Neural cell (in vitro differentiated cells): ENCODE data around the gene DHX15. TPM values are rescaled to one million over a fixed set of nuclear protein-coding genes. Genes with fewer than 3 reads are reported as not detected.

Experiments used
- H2AFZ ChIP-seq: fragments of 200-600, 300-800 bp; sonication (generic), shearing (Covaris generic); 2 replicates; pipeline ENCODE4 v1.6.0; 2014; ENCODE audit warnings: low read depth, mild to moderate bottlenecking, antibody characterized with exemption, low read length, moderate library complexity
- H3F3A ChIP-seq: fragments of 200-600 bp; shearing (Covaris generic); 2 replicates; pipeline ENCODE4 v1.6.1; 2016; ENCODE audit warnings: mild to moderate bottlenecking, moderate library complexity, mixed read lengths, antibody characterized with exemption, low read length; ENCODE audit not compliant: insufficient read depth, poor library complexity, severe bottlenecking
- H3K27ac ChIP-seq: fragments of 200-600, 300-800 bp; sonication (generic), shearing (Covaris generic); 2 replicates; pipeline ENCODE4 v1.5.1; 2014; ENCODE audit warnings: mild to moderate bottlenecking, low read length, moderate library complexity
- H3K27me3 ChIP-seq: fragments of 300-800, 200-600 bp; sonication (generic), shearing (Covaris generic); 2 replicates; pipeline ENCODE4 v1.6.0; 2014; ENCODE audit warnings: mild to moderate bottlenecking, low read depth, low read length, moderate library complexity; ENCODE audit not compliant: insufficient read depth
- H3K36me3 ChIP-seq: fragments of 300-800, 200-600 bp; sonication (generic), shearing (Covaris generic); 2 replicates; pipeline ENCODE4 v1.5.1; 2014; ENCODE audit warnings: mild to moderate bottlenecking, antibody characterized with exemption, low read length, moderate library complexity; ENCODE audit not compliant: insufficient read depth
- H3K4me2 ChIP-seq: fragments of 300-800, 200-600 bp; sonication (generic), shearing (Covaris generic); 2 replicates; pipeline ENCODE4 v1.6.0; 2014; ENCODE audit warnings: mild to moderate bottlenecking, low read length
- H3K4me3 ChIP-seq: fragments of 300-800, 200-600 bp; sonication (generic), shearing (Covaris generic); 2 replicates; pipeline ENCODE4 v1.5.1; 2014; ENCODE audit warnings: mild to moderate bottlenecking, low read length, moderate library complexity
- H3K79me2 ChIP-seq: fragments of 200-600 bp; shearing (Covaris generic); replicated peaks from 2 replicates; pipeline ENCODE4 v1.6.0; 2014; ENCODE audit warnings: mild to moderate bottlenecking, low read length, moderate library complexity; ENCODE audit not compliant: insufficient read depth
- H3K9ac ChIP-seq: fragments of 300-800, 200-600 bp; sonication (generic), shearing (Covaris generic); 2 replicates; pipeline ENCODE4 v1.6.1; 2016; ENCODE audit warnings: mild to moderate bottlenecking, low read length, mixed read lengths
- H3K9me2 ChIP-seq: fragments of 200-600 bp; shearing (Covaris generic); 2 replicates; pipeline ENCODE4 v1.6.1; 2016; ENCODE audit warnings: mild to moderate bottlenecking, low read length, mixed read lengths; ENCODE audit not compliant: insufficient read depth
- H3K9me3 ChIP-seq: fragments of 200-600, 300-800 bp; sonication (generic), shearing (Covaris generic); 2 replicates; pipeline ENCODE4 v1.6.1; 2016; ENCODE audit warnings: mild to moderate bottlenecking, mixed run types, low read length, moderate library complexity, mixed read lengths
- H4K20me1 ChIP-seq: fragments of 200-600 bp; shearing (Covaris generic); 2 replicates; pipeline ENCODE4 v1.6.1; 2016; ENCODE audit warnings: mild to moderate bottlenecking, mixed run types; ENCODE audit not compliant: insufficient read depth
- CTCF ChIP-seq: fragments of 450-650 bp; IDR thresholded peaks from 2 replicates; pipeline ENCODE4 v1.5.1; 2014; ENCODE audit warnings: antibody characterized with exemption, mild to moderate bottlenecking, moderate library complexity; ENCODE audit not compliant: poor library complexity, severe bottlenecking
- EP300 ChIP-seq: fragments of 450-650 bp; conservative IDR thresholded peaks from 2 replicates; pipeline ENCODE4 v1.6.1; 2014; ENCODE audit warnings: antibody characterized with exemption, mild to moderate bottlenecking, moderate library complexity; ENCODE audit not compliant: poor library complexity, severe bottlenecking
- EZH2 ChIP-seq: fragments of 200-600, 300-800 bp; shearing (Covaris generic), sonication (generic); IDR thresholded peaks from 2 replicates; pipeline ENCODE4 v1.6.1; 2014; ENCODE audit warnings: antibody characterized with exemption, low read length, borderline replicate concordance, mild to moderate bottlenecking; ENCODE audit not compliant: insufficient read depth, poor library complexity, severe bottlenecking
- MXI1 ChIP-seq: fragments of 450-650 bp; conservative IDR thresholded peaks from 2 replicates; pipeline ENCODE4 v1.6.1; 2014; ENCODE audit warnings: antibody characterized with exemption, mild to moderate bottlenecking; ENCODE audit not compliant: poor library complexity, severe bottlenecking
- POLR2AphosphoS5 ChIP-seq: IDR thresholded peaks from 2 replicates; pipeline ENCODE4 v1.6.1; 2012
- RAD21 ChIP-seq: fragments of 450-650 bp; conservative IDR thresholded peaks from 2 replicates; pipeline ENCODE4 v1.6.1; 2014; ENCODE audit warnings: antibody characterized with exemption, mild to moderate bottlenecking, moderate library complexity
- REST ChIP-seq: IDR thresholded peaks from 2 replicates; pipeline ENCODE4 v1.6.1; 2012; ENCODE audit warnings: borderline replicate concordance
- SMC3 ChIP-seq: fragments of 450-650 bp; conservative IDR thresholded peaks from 2 replicates; pipeline ENCODE4 v1.6.1; 2014; ENCODE audit warnings: antibody characterized with exemption, mild to moderate bottlenecking, moderate library complexity; ENCODE audit not compliant: poor library complexity
- TAF1 ChIP-seq: IDR thresholded peaks from 2 replicates; pipeline ENCODE4 v1.6.1; 2012; ENCODE audit warnings: low read depth
- polyA plus RNA-seq: library from polyadenylated mRNA; depleted of rRNA; stranded (reverse); fragments of >200 nt; gene quantifications from 2 replicates; pipeline ENCODE4 v1.2.3, GENCODE V29; 2014

The DHX15 gene
- polyA plus RNA-seq, 1 donor from 2014 or later = 368 TPM

- Histone ChIP-seq H3K27ac (no peak overlapping the region), H3K9me2 (no peaks in the 10 kb centered on the region), H3K4me3 (no peak overlapping the region), H2AFZ (no peak overlapping the region), H4K20me1 (peaks cover 4% of the 10 kb centered on the region), H3F3A (no peaks in the 10 kb centered on the region), H3K27me3 (no peaks in the 10 kb centered on the region), H3K79me2 (peaks cover 93% of the 10 kb centered on the region), H3K9me3 (no peaks in the 10 kb centered on the region), H3K9ac (no peak overlapping the region), H3K36me3 (peaks cover 8% of the 10 kb centered on the region), H3K4me2 (no peak overlapping the region)
- TF ChIP-seq TAF1 (no peak), EP300 (no peak), EZH2 (no peak), REST (no peak), SMC3 (no peak), MXI1 (no peak), CTCF (no peak), POLR2AphosphoS5 (no peak), RAD21 (no peak)
These were observed 19.3 kb downstream of the DHX15 start for GRCh38 chr4:24565054-24565453.

DNA sequence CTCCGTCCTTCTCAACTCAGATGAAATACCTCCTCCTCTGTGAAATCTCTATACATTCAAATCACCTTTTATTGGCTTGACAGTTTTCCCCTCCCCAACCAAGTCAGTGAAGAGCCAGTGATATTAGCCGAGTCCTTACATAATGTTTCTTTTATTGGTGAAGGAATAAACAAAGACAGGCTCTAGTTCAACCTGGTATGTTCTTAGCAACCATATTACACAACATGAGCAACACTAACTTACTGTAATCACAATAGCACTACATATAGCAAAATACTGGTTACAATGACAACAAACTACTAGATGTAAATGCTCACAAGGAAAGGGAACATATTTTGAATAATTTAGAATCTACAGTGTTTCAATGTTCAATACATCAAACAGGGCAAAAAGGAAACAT, 19.9 kb downstream of the DHX15 start:
- no peak overlapping the region for H3K4me3 ChIP-seq
- no peaks in the 10 kb centered on the region for H3K9me3 ChIP-seq
- peaks cover 93% of the 10 kb centered on the region for H3K79me2 ChIP-seq
- H4K20me1 ChIP-seq = no peaks in the 10 kb centered on the region
- H3K36me3 ChIP-seq = peaks cover 8% of the 10 kb centered on the region
- no peaks in the 10 kb centered on the region for H3F3A ChIP-seq
- no peak overlapping the region for H3K27ac ChIP-seq
- H3K4me2 ChIP-seq = no peak overlapping the region
- no peaks in the 10 kb centered on the region for H3K27me3 ChIP-seq
- no peak for TF ChIP-seq TAF1
- TF ChIP-seq RAD21 = no peak
- no peak for TF ChIP-seq EP300
- no peak for TF ChIP-seq MXI1
- TF ChIP-seq POLR2AphosphoS5 = no peak
- no peak for TF ChIP-seq EZH2
- TF ChIP-seq SMC3 = no peak
- TF ChIP-seq REST = no peak
- TF ChIP-seq CTCF = no peak
- no peaks in the 10 kb centered on the region for H3K9me2 ChIP-seq
- no peak overlapping the region for H3K9ac ChIP-seq
- no peak overlapping the region for H2AFZ ChIP-seq
